GM12878 (cell line): ENCODE results near the gene PDLIM5.

Experiments
- CEBPB ChIP-seq, 2 experiments: fragments of 150-350 bp in 1 of 2; IDR thresholded peaks; 2 replicates each; pipeline ENCODE4 v1.6.1; 2012 to 2014; ENCODE audit warnings: low read depth in 2 of 2, low read length in 2 of 2, borderline replicate concordance in 1 of 2, inconsistent platforms in 1 of 2
- GABPA ChIP-seq: IDR thresholded peaks from 2 replicates; pipeline ENCODE4 v1.6.1; 2014; ENCODE audit warnings: antibody characterized with exemption, low read depth, mild to moderate bottlenecking, inconsistent platforms
- MTA3 ChIP-seq: IDR thresholded peaks from 2 replicates; pipeline ENCODE4 v1.6.1; 2012; ENCODE audit warnings: low read length, inconsistent platforms, borderline replicate concordance
- MYB ChIP-seq: fragments of 150-350 bp; IDR thresholded peaks from 2 replicates; pipeline ENCODE4 v1.6.1; 2014; ENCODE audit warnings: mild to moderate bottlenecking, low read depth, low read length, borderline replicate concordance
- RCOR1 ChIP-seq: conservative IDR thresholded peaks from 2 replicates; pipeline ENCODE4 v1.6.1; 2012; ENCODE audit warnings: low read depth, low read length, improper control_type of control experiment
- ZNF274 ChIP-seq: IDR thresholded peaks from one replicate; pipeline ENCODE4 v1.8.0; 2011; ENCODE audit not compliant: insufficient read length, insufficient read depth
- ZNF384 ChIP-seq: IDR thresholded peaks from 2 replicates; pipeline ENCODE4 v1.6.1; 2012; ENCODE audit warnings: low read depth, mild to moderate bottlenecking, low read length, improper control_type of control experiment, borderline replicate concordance
- TF ChIP-seq, protein P1 (sequence below): fragments of 450-650 bp; IDR thresholded peaks from 2 replicates; pipeline ENCODE4 v1.6.1; 2017; ENCODE audit warnings: antibody characterized with exemption, mild to moderate bottlenecking, moderate library complexity
- TF ChIP-seq, protein P2 (sequence below): IDR thresholded peaks from 2 replicates; pipeline ENCODE4 v1.6.1; 2012; ENCODE audit warnings: low read depth, low read length, improper control_type of control experiment

GRCh38 chr4:94548571-94548970 lies 96.8 kb downstream of the PDLIM5 start:
- no peak for TF ChIP-seq CEBPB (IDR thresholded peaks at IDR 0.05; ENCODE audit: borderline replicate concordance in 1 of 2, low read depth in 2 of 2, low read length in 2 of 2)
- TF ChIP-seq MTA3, result no peak
- TF ChIP-seq, protein P1, sequence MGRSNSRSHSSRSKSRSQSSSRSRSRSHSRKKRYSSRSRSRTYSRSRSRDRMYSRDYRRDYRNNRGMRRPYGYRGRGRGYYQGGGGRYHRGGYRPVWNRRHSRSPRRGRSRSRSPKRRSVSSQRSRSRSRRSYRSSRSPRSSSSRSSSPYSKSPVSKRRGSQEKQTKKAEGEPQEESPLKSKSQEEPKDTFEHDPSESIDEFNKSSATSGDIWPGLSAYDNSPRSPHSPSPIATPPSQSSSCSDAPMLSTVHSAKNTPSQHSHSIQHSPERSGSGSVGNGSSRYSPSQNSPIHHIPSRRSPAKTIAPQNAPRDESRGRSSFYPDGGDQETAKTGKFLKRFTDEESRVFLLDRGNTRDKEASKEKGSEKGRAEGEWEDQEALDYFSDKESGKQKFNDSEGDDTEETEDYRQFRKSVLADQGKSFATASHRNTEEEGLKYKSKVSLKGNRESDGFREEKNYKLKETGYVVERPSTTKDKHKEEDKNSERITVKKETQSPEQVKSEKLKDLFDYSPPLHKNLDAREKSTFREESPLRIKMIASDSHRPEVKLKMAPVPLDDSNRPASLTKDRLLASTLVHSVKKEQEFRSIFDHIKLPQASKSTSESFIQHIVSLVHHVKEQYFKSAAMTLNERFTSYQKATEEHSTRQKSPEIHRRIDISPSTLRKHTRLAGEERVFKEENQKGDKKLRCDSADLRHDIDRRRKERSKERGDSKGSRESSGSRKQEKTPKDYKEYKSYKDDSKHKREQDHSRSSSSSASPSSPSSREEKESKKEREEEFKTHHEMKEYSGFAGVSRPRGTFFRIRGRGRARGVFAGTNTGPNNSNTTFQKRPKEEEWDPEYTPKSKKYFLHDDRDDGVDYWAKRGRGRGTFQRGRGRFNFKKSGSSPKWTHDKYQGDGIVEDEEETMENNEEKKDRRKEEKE, result no peak
- TF ChIP-seq, protein P2, sequence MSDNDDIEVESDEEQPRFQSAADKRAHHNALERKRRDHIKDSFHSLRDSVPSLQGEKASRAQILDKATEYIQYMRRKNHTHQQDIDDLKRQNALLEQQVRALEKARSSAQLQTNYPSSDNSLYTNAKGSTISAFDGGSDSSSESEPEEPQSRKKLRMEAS, result no peak
- TF ChIP-seq ZNF274, result no peak
- TF ChIP-seq RCOR1, result no peak
- no peak for TF ChIP-seq ZNF384
- no peak for TF ChIP-seq GABPA
- no peak for TF ChIP-seq MYB
